ENCODE results near the gene POC1A. TPM values are rescaled to one million over a fixed set of nuclear protein-coding genes. Genes with fewer than 3 reads are reported as not detected.
A peak's percentile ranks its signal among the peaks of the same experiment; 100 is the strongest.

POC1A gene
- polyA plus RNA-seq, 10 donors, result 2.6 to 8.0 (median 4.3) TPM

DNA sequence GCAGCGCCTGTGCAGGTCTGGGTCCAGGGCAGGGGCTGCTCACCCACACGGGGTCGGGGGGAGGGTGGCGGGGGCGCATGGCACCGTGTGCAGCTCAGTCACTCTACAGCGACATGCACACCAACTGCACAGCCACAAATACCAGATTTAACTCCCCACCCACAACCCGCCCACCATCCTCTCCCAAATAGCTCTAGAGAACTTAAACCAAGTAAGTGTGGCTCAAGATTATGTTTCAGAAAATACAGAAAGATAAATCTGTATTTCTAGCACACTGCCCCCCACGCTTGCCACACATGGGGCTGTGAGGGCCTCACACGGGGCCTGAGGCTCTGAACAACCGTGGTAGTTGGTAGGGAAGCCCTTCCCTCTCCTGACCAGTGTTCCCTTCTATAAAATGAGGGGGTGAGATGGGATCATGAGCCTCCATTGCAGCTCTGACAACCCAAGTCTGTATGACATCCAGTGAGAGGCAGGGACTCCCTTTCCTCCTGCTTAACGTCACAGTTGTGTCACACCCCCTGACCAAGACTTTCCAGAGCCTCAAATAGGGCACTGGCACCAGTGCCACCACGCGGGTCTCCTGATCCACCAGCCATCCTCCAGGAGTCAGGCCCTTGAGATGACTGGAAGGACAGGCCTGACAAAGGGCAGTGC lies 23.1 kb downstream of the POC1A start:
- DNase-seq, result no peak

DNA sequence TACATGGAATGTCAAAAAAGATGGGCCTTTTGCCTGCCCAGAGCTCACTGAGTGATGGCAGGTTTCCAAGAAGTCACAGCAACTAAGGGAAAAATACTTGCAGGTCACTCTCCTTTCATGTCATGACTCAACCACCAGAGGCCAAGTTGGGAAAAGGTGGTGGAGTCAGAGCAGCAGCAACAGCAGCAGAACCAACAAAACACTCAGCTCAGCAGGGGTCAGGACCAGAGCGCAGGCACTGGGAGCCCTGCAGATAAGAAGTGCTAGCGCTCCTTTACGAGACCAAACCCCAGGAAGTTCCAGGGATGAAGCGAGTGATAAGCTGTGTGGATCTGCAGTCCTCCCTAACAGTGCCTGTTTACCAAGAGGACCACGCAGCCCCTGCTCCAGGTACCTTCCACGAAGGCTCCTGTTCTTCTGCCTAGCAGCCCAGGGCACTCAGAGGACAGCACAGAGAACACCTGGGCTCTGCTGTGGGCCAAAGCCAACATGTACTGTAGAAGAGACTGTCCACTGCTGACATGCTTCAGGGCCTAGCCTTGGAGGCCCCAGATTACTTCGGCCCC lies 26.0 kb downstream of the POC1A start:
- DNase-seq, result no peak

DNA sequence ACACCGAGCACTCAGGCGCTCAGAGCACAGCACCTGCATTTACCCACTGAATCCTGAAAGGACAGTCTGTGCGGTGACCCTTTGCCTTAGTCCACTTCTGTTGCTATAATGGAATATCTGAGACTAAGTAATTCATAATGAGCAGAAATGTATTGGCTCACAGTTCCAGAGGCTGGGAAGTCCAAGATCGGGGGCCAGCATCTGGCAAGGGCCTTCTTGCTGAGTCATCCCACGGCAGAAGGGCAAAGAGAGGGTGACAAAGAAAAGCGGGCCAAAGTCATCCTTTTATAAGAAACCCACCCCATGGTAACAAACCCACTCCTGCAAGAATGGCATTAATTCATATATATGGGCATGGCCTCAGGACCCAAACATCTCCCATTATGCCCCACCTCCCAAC lies 27.7 kb downstream of the POC1A start:
- DNase-seq, result no peak

DNA sequence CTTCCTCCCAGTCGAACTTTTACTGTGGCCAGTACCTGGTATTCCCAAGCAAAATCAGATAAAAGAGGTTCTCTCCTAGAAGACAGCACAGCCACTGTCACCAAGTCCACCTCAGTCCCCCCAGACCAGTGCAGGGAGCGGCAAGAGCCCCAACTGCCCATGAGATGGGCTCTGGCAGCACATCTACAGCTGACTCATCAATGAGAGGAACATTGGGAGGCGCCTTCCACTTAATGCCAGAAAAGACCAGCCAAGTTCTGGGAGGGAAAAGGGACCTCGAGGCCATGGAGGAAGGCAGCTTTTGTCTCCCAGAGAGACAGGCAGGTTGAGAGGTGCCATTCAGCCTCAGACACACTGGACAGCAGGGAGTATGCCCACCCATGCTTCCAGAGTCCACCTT lies 28.2 kb downstream of the POC1A start:
- no peak for DNase-seq

DNA sequence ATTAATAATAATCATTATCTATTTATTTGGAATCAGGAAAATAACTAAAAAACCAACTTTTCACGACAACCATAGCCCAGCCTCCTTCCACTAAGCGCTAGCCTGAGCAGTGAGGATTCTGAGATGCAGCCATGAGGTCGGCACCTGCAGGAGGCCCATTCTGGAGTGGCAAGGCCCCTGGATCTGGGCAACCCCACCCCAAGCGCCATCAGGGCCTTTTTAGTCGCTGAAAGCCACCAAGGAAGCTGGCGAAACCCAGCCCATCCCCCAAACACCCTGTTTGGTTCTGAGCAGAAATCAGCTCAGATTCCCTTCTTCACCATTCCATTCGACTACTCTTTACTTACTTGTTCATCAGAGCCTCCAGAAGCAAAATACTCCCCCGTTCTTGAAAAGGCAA lies 29.5 kb downstream of the POC1A start:
- DNase-seq, result no peak

DNA sequence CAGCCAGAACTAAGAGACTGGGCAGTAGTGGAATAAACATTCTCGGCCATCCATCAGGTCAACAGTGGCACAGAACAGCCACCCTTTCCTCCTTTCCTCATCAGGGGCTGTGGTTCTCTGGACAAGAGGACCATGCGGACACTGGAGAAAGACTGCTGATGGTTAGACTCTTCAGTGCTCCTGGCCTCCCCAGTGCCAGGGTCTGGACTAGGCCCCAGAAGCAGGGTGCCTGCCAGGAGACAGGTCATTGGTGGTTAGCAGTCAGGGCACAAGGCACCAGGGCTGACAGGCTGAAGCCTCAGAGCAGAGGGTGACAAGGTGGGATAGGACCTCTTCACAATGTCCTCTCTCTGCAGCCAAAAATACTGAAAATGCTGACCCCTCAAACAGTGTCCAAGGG lies 30.1 kb downstream of the POC1A start:
- no peak for DNase-seq

DNA sequence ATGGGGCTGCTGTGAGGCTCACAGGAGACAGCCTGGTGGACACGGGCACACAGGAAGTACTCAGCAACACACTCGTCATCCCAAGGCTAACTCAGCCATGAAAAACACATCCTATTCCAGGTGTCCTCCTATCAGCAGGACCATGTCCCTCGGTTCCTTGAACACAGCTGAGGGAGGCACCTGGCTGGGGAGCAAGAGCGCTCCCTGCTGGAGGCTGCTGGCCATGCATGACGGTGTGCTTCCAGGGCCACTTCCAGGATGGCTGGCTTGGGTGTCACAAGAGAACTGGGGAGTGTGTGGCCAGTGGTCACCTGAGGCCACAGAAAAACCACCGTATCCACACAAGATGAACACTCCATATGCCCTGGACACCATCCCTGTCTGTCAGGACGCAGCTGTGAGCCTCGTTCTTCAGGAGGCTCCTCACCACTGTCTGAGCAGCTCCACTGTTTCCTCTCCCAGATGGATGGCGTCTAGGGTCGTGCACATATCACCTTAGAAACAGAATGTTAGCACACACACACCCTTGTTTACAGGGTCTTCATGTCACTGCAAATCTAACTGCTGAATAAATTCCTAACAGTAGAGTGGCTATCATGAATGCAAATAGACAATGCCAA lies 31.0 kb downstream of the POC1A start:
- peak; percentile 49 to 85 (median 81) for DNase-seq

DNA sequence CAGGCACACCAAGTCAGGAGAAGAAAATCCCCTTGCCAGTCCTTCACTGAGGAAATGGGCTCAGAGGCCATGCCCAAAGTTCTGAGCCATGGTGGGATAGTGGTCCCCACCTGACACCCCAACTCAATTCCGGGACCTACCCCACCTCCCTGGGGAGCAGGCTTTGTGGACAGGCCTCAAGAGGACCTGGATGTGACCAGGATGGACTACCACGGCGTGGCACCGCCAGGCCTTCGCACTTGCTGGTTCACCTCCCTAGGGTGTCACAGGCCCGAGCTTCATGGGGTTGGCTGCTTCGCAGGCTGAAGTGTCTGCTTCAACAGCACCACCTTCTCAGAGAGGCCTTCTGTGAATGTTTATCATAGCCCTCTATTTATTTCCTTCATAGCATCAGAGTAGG lies 31.7 kb downstream of the POC1A start:
- DNase-seq, result no peak

DNA sequence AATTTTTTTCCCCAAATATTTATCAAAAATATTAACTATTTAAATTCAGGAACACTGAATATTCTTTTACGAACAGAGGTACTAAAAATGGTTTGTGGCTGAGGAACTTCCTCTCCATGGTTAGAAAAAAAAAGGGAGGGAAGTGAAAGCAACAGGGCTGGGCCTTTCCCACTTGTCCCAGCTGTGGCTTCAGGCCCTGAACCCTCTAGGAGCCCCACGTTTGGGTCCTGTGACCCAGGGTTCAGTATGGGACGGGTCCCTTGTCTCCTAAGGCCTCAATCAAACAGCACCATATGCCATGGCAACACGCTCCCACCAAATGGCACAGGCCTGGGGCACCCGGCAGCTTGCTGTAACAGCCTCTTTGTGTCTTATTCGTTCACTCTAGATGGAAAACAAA lies 32.4 kb downstream of the POC1A start:
- peak in 1 of 3 donors; percentile 49 for DNase-seq

DNA sequence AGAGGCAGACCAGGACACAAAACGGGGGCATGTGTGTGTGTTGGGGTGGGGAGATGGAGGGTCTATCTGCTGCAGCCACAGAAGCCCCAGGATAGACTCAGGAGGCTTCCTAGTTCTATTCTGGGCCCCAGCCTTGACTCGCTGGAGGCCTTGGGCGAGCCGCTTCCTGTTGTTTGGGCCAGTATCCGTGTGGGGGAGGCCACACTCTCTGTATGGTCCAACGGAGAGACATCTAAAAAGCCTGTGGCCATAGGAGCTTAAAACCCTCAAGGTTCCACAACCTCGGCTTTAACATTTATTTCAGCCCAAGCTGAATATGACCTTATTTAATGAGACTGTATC lies 32.8 kb downstream of the POC1A start:
- peak in 1 of 3 donors; percentile 54 for DNase-seq

DNA sequence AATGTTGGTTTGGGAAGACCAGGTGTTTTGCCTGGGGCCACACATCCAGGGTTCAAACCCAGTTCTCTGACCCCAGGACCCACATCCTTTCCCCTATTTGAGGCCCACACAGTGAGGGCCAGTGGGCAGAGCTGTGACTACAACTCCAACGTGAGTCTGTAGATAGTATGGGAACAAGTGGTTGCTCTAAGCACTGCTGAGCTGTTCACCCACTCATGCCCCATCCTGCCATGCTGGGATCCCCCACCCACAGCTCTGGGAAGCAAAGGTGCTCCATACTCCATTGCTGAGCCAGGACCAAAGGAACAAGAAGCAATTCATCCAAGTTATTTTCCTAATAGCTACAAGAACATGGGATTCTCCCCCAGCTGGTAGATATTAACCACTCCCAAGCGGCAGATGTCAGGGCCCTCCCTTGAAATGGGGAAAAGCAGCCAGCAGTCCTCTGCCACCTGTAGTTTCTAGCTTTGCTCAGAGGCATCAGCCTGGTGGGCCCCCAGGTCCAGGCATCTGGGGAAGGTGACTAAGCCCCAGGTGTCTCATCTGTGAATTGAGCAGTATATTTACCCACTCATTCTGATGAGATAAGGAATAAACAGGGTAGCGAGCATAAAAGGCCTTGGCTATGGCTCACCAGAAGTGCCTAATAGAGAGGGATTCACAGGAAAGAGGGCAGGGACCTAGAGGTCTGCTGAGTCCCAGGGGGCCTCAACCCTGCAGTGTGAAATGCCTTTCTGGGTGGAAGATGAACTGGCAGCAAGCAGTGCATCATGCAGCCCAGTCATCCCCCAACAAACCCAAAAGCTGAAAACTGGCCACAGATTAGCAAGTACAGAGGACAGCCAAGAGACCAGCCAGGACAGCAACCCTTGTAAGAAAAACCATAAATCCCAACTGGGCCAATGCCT lies 33.4 kb downstream of the POC1A start:
- DNase-seq, result peak in 1 of 3 donors; percentile 45

DNA sequence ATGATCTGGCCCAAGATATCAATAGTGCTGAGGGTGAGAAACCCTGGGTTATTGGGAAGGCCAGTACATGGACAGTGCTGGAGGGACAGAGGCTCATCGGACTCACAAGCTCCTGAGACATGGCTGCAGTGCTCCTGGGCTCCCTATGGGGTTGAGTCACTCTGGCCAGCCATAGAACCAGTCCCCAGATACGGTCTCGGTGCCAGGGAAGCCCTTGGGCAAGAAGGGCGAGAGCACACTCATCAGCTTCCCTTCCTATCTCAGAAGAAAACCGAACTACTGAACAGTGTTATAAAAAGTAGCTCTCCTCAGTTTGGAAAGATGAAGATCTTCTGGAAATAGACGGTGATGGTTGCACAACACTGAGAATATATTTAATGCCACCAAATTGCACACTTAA lies 34.4 kb downstream of the POC1A start:
- no peak for DNase-seq

DNA sequence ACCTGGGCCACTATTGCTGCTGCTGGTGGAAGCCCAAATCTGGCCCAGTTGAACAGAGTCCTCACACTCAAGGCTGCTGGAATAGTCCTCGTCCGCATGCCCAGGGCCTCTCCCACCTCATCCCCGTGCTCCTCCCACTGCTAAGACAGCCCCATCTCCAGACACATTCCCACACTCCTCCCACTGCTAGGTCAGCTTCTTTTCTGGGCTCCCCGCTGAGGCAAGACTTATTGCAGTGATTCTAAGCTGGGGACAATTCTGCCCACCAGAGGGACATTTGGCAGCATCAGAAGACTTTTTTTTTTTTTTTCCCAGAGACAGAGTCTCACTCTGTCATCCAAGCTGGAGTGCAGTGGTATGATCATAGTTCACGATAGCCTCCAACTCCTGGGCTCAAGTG lies 35.1 kb downstream of the POC1A start:
- DNase-seq, result no peak

DNA sequence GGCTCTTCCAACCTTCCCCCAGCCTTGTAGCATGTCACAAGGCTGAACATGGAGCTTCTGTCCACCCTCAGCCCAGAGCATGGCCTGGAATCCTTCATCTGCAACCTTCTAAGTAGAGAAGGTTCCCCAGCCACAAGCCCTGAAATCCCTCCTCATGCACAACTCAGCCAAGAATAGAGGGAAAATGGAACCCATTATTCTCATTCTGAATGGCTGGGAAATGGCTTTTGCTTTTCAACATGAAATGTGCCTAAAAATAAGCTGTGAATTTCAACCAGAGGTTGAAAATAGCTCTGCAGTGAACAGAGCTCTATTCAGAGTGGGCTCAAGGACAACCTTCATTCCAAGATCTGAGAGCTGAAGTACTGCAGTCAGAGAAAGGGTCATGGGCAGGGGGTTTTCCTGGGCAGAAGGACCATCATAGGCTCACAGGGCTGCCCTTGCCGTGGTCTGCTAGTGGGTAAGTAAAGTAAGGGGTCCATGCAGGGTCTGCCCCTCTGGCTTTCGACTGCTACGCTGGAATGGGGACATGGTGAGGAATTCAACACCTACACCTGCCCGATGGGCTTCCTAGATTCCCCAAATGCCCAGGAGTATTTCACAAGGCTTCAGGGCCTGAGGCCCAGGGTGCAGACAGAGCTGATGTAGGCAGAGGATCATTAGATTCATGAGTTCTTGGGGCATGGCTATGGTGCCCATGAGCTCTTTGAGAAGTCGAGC lies 35.9 kb downstream of the POC1A start:
- no peak for DNase-seq

DNA sequence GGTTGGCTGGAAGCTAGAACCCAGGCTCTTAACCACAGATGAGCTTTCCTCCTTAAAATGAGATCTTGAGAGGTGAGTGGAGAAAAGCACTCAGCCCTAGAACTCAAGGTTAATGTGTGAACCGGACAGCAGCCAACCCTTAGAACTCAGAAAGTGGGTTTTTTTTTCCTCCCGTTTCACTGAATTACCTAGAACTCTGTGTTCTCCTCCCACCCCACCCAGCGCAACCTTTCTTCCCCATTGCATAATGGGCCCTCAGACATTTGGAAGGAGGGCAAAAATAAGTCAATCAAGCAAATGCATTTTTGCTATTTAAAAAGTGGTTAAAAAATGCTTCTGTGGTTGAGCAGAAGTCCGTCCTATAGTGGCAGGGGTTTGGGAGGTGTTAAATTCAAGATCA lies 36.7 kb downstream of the POC1A start:
- DNase-seq, result no peak

DNA sequence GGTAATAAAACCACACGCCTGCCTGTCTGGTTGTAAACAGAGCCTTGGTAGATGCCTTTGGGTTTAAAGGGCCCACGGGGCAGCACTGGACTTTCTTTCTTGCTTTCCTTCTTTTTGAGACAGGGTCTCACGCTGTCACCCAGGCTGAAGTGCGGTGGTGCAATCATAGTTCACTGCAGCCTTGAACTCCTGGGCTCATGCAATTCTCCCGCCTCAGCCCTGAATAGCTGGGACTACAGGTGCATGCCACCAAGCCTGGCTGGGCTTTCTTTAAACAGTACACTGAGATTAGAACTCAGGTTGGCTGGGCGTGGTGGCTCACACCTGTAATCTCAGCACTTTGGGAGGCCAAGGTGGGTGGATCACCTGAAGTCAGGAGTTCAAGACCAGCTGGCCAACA lies 42.2 kb downstream of the POC1A start:
- no peak for DNase-seq

DNA sequence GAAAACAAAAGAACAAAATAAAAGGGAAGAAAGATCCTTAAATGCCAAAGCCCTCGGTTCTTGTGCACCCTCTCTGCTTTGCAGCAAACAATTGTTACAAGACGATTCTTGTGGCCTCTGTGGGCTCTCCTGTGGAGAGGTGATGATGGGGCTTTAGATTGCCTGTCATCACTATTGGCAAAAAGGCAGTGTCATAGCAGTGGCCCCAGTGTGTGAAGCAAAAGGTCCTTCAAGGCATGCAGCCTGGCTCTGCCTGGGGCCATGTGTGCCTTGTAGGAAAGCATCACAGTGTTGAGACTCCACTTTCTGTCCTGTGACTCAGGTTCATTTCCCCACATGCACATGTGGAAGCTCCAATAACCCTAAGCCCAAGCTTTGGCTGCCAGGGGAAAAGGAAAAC lies 43.7 kb downstream of the POC1A start:
- no peak for DNase-seq

DNA sequence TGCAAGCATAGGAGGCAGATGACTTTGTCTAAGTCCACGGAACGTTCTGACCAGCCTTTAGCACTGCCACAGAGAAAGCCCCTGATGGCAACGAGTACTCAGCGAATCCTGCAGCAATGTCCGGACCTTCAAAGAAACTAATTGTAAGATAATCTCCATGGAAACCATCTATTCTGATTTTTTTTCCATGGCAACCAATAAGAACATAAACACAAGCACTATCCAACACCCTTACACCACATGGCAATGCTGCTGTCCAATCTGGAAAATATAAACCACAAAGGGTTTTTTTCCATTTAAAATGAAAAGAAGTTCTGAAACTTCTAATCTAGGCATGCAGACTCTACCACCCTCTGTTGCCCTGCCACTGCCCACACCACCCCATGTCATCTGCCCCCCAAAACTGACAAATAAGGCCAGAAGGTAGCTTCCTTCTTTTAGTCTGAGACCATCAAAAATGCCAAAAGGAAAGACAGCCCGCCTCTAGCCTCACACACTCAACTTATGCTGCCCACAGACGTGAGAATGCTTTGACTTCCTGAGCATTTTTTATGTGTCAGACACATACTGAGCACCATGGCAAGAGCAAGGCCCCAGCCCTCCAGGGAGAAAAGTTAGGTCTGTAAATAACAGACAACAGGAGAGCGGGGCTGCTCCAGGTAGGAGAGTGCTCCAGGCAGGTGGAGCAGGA lies 44.5 kb downstream of the POC1A start:
- peak in 1 of 3 donors; percentile 52 for DNase-seq

DNA sequence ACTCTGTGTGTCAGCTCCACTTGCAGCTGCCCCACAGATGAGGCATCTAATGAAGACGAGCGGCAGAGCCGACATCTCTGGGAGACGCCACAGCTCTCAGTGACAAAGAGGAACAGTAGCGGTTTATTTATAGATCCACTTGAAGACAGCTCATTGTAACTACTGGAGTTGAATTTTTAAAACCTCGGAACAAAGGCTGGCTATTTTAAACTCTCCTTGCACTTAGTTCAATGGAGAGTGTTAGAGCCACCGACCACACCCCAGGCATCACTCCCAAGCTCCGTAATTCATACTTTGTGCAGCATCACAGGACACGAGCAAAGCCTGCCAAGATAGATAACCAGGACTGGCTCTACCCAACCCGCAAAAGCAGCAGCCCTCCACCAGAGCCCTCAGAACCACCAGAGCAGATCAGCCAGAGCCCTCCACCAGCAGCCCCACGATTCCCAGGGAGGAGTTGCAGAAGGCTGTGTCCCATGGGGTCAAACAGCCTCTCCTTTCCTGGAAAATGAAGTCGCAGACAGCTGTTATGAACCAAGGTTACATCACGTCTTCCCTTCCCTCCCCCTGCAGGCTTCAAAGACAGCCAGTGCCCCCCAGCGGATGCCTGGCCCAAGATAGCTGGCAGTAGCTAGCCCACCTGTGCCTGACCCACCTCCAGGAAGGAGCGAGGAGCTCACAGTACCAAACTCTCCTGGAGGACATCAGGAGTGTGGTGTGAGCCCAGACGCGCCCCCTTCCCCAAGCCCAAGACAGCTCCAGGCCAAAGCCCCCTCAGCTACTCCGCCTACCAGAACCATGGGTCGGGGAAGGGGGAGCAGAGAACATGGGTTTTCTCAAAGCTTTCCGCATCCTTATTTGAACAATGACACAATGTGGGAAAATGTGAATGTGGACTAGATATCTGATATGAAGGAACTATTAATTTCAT lies 45.7 kb downstream of the POC1A start:
- DNase-seq, result peak in 2 of 3 donors; percentile 73 to 88

DNA sequence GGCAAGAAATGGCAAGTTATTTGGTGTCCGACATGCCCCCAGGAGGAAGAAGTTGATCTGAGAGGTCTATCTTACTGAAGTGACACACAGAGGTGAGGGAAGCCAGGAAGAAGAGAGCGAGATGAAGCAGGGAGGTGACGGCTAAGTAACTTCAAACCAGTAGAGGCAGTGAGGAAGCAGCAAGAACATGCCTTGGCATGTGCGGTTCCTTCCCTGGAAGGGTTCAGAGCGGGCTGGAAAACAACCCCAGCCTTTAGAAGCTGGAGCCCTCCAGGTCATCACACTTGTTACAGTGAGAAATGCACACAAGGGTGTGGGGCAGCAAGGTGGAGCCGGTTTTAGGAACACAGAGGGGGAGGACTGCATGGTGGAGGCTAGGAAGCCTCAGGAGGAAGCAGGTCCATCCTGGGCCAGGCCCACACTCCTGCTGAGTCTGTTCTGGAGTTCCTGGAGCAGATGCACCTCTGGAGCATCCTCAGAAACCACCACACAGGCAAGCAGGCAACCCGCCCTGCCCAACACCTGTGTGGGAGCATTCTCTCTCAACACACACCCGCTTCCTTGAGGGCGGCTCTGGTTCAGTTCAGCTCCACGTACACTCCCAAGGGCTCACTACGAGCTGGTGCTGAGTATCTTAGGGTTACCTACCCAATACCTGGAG lies 47.1 kb downstream of the POC1A start:
- DNase-seq, result no peak

Measured in muscle of back (tissue), 11 donors.